CD14-positive monocyte (primary cell): ENCODE results near the gene CPEB1. TPM values are rescaled to one million over a fixed set of nuclear protein-coding genes. Genes with fewer than 3 reads are reported as not detected.

Source experiments
- DNase-seq, 3 donors: peaks; one replicate each; pipeline ENCODE4 v3.0.0-alpha.2; 2011 to 2022
- H2AFZ ChIP-seq: 2 replicates; pipeline ENCODE4 v1.6.0; 2012; ENCODE audit warnings: mild to moderate bottlenecking, low read depth, low read length, inconsistent platforms; ENCODE audit not compliant: insufficient read depth, poor library complexity, severe bottlenecking
- H3K27ac ChIP-seq, 2 donors: 1 replicate in 1 of 2; 2 replicates in 1 of 2; pipeline ENCODE4 v1.5.1; 2012 to 2013; ENCODE audit warnings: low read length in 2 of 2, control low read depth in 1 of 2, inconsistent platforms in 1 of 2, low read depth in 1 of 2, mild to moderate bottlenecking in 1 of 2
- H3K27me3 ChIP-seq, 2 donors: one replicate each; pipeline versions ENCODE4 v1.6.0 to v1.6.1; 2011 to 2013; ENCODE audit warnings: low read length in 2 of 2; ENCODE audit not compliant: control insufficient read depth in 2 of 2, insufficient read depth in 2 of 2
- H3K36me3 ChIP-seq, 2 donors: replicated peaks in 1 of 2; 1 replicate in 1 of 2; 2 replicates in 1 of 2; pipeline versions ENCODE4 v1.5.1 to v1.6.1; 2012 to 2013; ENCODE audit warnings: low read length in 2 of 2, control low read depth in 1 of 2, inconsistent platforms in 1 of 2, mild to moderate bottlenecking in 1 of 2; ENCODE audit not compliant: insufficient read depth in 2 of 2, control insufficient read depth in 1 of 2
- H3K4me1 ChIP-seq, 2 donors: 1 replicate in 1 of 2; 2 replicates in 1 of 2; pipeline versions ENCODE4 v1.5.1 to v1.6.1; 2012 to 2013; ENCODE audit warnings: low read length in 2 of 2, control low read depth in 1 of 2, inconsistent platforms in 1 of 2, mild to moderate bottlenecking in 1 of 2, moderate library complexity in 1 of 2; ENCODE audit not compliant: insufficient read depth in 2 of 2, control insufficient read depth in 1 of 2
- H3K4me2 ChIP-seq: replicated peaks from 2 replicates; pipeline ENCODE3; 2012; ENCODE audit warnings: low read length, moderate library complexity, mild to moderate bottlenecking; ENCODE audit not compliant: poor library complexity, severe bottlenecking; ENCODE audit errors: extremely low read depth
- H3K4me3 ChIP-seq, 3 experiments: fragments of 200-600 bp in 1 of 3; sonication (generic) in 1 of 3; replicated peaks in 1 of 3; 1 replicate in 2 of 3; 2 replicates in 1 of 3; pipeline ENCODE4 v1.5.1; 2011 to 2013; ENCODE audit warnings: low read length in 3 of 3, mild to moderate bottlenecking in 3 of 3, control low read depth in 2 of 3, low read depth in 2 of 3, inconsistent platforms in 1 of 3, moderate library complexity in 1 of 3
- H3K79me2 ChIP-seq: 2 replicates; pipeline ENCODE4 v1.6.0; 2012; ENCODE audit warnings: mild to moderate bottlenecking, control low read depth, inconsistent platforms, low read length, moderate library complexity; ENCODE audit not compliant: insufficient read depth
- H3K9ac ChIP-seq: 2 replicates; pipeline ENCODE4 v1.6.0; 2017; ENCODE audit warnings: low read length, mild to moderate bottlenecking; ENCODE audit not compliant: insufficient read depth, poor library complexity, severe bottlenecking
- H3K9me3 ChIP-seq, 2 donors: replicated peaks in 1 of 2; 1 replicate in 1 of 2; 2 replicates in 1 of 2; pipeline versions ENCODE4 v1.5.1 to v1.6.1; 2012 to 2013; ENCODE audit warnings: low read length in 2 of 2, control low read depth in 1 of 2; ENCODE audit not compliant: control insufficient read depth in 1 of 2, insufficient read depth in 1 of 2
- H4K20me1 ChIP-seq: 2 replicates; pipeline ENCODE4 v1.6.0; 2012; ENCODE audit warnings: mild to moderate bottlenecking, low read length, control low read depth, moderate library complexity; ENCODE audit not compliant: insufficient read depth
- H3K27ac Mint-ChIP-seq, 7 donors: one replicate each; pipeline ENCODE4 v1.8.0; 2020; ENCODE audit warnings: mild to moderate bottlenecking in 7 of 7, mixed read lengths in 7 of 7, moderate library complexity in 6 of 7, inconsistent platforms in 2 of 7
- H3K27me3 Mint-ChIP-seq, 3 donors: one replicate each; pipeline ENCODE4 v1.8.0; 2021 to 2022; ENCODE audit warnings: low read depth in 3 of 3, mild to moderate bottlenecking in 3 of 3, mixed read lengths in 3 of 3, moderate library complexity in 3 of 3, inconsistent platforms in 1 of 3
- H3K36me3 Mint-ChIP-seq, 2 donors: one replicate each; pipeline ENCODE4 v1.8.0; 2020; ENCODE audit warnings: mixed read lengths in 2 of 2, inconsistent platforms in 1 of 2, mild to moderate bottlenecking in 1 of 2
- H3K4me1 Mint-ChIP-seq: one replicate; pipeline ENCODE4 v1.8.0; 2020; ENCODE audit warnings: mild to moderate bottlenecking, mixed read lengths
- H3K4me3 Mint-ChIP-seq, 2 donors: one replicate each; pipeline ENCODE4 v1.8.0; 2020; ENCODE audit warnings: mild to moderate bottlenecking in 2 of 2, mixed read lengths in 2 of 2, moderate library complexity in 1 of 2
- H3K9me3 Mint-ChIP-seq, 7 donors: one replicate each; pipeline ENCODE4 v1.8.0; 2020 to 2022; ENCODE audit warnings: mixed read lengths in 7 of 7, mild to moderate bottlenecking in 6 of 7, moderate library complexity in 6 of 7, inconsistent platforms in 2 of 7
- WGBS: methylation state at CpG from one replicate; pipeline ENCODE4 v1.1.5; 2013; ENCODE audit warnings: missing lambda C conversion rate; ENCODE audit not compliant: insufficient coverage; 5-methylcytosine and 5-hydroxymethylcytosine counted together
- intact Hi-C, 2 donors: fragments of 100-400 bp; cut with micrococcal nuclease; formaldehyde crosslinking; loops; one replicate each; pipeline versions ENCODE4 v1.15.0 to v1.15.1; 2023
- polyA plus RNA-seq, 3 donors: library from polyadenylated mRNA; depleted of rRNA in 1 of 3; unstranded in 2 of 3; stranded (reverse) in 1 of 3; fragments of 300-500 nt in 2 of 3; fragments of >200 nt in 1 of 3; fragmentation: Illumina TruSeq in 2 of 3; gene quantifications; 1 replicate in 2 of 3; 2 replicates in 1 of 3; pipeline ENCODE4 v1.2.3, GENCODE V29; 2012 to 2021
- TF ChIP-seq, protein P1 (sequence below): fragments of 200-600 bp; IDR thresholded peaks from one replicate; pipeline ENCODE4 v1.8.0; 2022; ENCODE audit warnings: antibody characterized with exemption, mild to moderate bottlenecking

The CPEB1 gene
- polyA plus RNA-seq, 3 donors: not detected

DNA sequence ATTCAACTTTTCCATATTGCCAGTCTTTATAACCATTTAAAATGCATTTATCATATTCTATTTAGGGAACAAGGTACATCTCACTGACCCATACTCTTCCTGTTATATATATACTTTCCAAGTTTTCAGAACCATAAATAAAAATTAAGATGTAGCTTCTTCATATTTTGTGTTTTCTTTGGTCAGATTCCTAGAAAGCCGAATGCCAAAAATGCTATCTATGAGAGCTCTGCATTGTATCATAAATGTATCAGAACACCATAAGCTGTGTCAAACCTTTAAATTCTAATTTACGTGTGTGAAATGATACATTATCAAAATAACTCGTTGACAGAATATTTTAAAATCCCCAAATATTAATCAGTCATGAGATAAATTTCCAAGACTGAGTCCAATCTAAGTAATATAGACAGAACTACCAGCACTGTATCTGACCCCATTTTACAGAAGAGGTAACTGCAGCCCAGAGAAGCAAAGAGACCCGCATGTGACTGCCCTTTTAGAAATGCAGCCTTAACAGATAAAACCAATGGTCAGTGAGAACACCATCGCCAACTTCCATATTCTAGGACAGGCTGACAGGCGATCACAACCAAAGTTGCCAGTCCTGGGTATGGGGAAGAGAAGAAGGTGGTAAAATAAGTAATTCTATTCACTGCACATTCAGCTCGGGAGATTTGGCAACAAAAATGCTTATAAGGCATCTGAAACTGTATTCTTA, 90.7 kb downstream of the CPEB1 start:
- Histone ChIP-seq H3K27ac (no peak overlapping the region), H3K4me1 (no peaks in the 10 kb centered on the region), H2AFZ (no peak overlapping the region), H3K9ac (no peak overlapping the region), H3K4me3 (no peak overlapping the region), H3K27me3 (no peaks in the 10 kb centered on the region), H3K9me3 (no peaks in the 10 kb centered on the region), H3K79me2 (no peaks in the 10 kb centered on the region), H3K4me2 (no peak overlapping the region), H3K36me3 (no peaks in the 10 kb centered on the region), H4K20me1 (no peaks in the 10 kb centered on the region)
- H3K4me1 Mint-ChIP-seq: no peaks in the 10 kb centered on the region
- TF ChIP-seq, protein P1, sequence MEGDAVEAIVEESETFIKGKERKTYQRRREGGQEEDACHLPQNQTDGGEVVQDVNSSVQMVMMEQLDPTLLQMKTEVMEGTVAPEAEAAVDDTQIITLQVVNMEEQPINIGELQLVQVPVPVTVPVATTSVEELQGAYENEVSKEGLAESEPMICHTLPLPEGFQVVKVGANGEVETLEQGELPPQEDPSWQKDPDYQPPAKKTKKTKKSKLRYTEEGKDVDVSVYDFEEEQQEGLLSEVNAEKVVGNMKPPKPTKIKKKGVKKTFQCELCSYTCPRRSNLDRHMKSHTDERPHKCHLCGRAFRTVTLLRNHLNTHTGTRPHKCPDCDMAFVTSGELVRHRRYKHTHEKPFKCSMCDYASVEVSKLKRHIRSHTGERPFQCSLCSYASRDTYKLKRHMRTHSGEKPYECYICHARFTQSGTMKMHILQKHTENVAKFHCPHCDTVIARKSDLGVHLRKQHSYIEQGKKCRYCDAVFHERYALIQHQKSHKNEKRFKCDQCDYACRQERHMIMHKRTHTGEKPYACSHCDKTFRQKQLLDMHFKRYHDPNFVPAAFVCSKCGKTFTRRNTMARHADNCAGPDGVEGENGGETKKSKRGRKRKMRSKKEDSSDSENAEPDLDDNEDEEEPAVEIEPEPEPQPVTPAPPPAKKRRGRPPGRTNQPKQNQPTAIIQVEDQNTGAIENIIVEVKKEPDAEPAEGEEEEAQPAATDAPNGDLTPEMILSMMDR: no peak
- no peaks in the 10 kb centered on the region for H3K36me3 Mint-ChIP-seq
- WGBS: 100% methylated on average over 2 of the region's 7 CpGs
- peaks cover 2 to 7% (median 3%) of the 10 kb centered on the region in 3 donors for H3K27me3 Mint-ChIP-seq
- H3K27ac Mint-ChIP-seq: no peak overlapping the region
- no peak for DNase-seq
- H3K9me3 Mint-ChIP-seq: peaks cover 0 to 3% (median 0%) of the 10 kb centered on the region in 7 donors
- intact Hi-C loops: no loop called here
- H3K4me3 Mint-ChIP-seq: no peak overlapping the region

DNA sequence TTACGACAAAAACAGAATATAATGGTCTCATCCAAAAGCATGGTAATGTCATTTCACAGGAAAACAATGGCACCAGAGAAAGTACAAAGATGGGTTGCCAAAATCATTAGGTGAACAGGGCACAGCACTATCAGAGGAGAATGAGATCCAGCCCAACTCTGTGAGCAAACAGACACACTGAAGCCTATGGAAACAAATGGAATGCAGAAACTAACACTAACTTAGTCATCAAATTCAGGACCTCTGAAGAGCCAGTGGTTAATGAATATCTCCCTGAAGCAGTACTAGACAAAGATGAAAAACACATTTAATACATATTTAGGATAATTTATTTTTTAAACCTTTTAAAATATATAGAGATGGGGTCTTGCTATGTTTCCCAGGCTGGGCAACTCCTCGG, 92.3 kb downstream of the CPEB1 start:
- Histone ChIP-seq H3K4me3 (no peak overlapping the region), H3K79me2 (no peaks in the 10 kb centered on the region), H3K27me3 (no peaks in the 10 kb centered on the region), H3K4me1 (no peaks in the 10 kb centered on the region), H3K27ac (no peak overlapping the region), H4K20me1 (no peaks in the 10 kb centered on the region), H2AFZ (no peak overlapping the region), H3K36me3 (no peaks in the 10 kb centered on the region), H3K9ac (no peak overlapping the region), H3K4me2 (no peak overlapping the region), H3K9me3 (no peaks in the 10 kb centered on the region)
- TF ChIP-seq, protein P1: no peak
- Mint-ChIP-seq H3K27ac (no peak overlapping the region), H3K36me3 (no peaks in the 10 kb centered on the region), H3K27me3 (peaks cover 3 to 4% (median 4%) of the 10 kb centered on the region in 3 donors), H3K4me1 (no peaks in the 10 kb centered on the region), H3K4me3 (no peak overlapping the region), H3K9me3 (peaks cover 0 to 3% (median 0%) of the 10 kb centered on the region in 7 donors)
- intact Hi-C loops: no loop called here
- WGBS: 100% methylated on average over 1 of the region's 2 CpGs
- no peak for DNase-seq
